T-helper 1 cell treated with Interleukin-12 subunit alpha and Interleukin-12 subunit beta and Interleukin-4 antibody, amounts not matched to agents 30 μg/mL and 1 μg/mL, for 36 hours (primary cell): ENCODE measurements around the gene OLFML2B.
"Not testable (repeated sequence)": the region's sequence is repeated elsewhere in the genome, so short reads cannot be mapped to it uniquely, and the experiment has no call there.

Experiments used
- H3K27ac Mint-ChIP-seq: one replicate; pipeline ENCODE4 v1.8.0; 2021; ENCODE audit warnings: mild to moderate bottlenecking, mixed read lengths
- H3K27me3 Mint-ChIP-seq: one replicate; pipeline ENCODE4 v1.8.0; 2021; ENCODE audit warnings: low read depth, mixed read lengths
- H3K36me3 Mint-ChIP-seq: one replicate; pipeline ENCODE4 v1.8.0; 2021; ENCODE audit warnings: low read depth, mixed read lengths
- H3K4me1 Mint-ChIP-seq: one replicate; pipeline ENCODE4 v1.8.0; 2021; ENCODE audit warnings: low read depth, mixed read lengths
- H3K4me3 Mint-ChIP-seq: one replicate; pipeline ENCODE4 v1.8.0; 2021; ENCODE audit warnings: mild to moderate bottlenecking, moderate library complexity, mixed read lengths
- H3K9me3 Mint-ChIP-seq: one replicate; pipeline ENCODE4 v1.8.0; 2021; ENCODE audit warnings: mixed read lengths

Gene OLFML2B

GRCh38 chr1:162055062-162055461 lies 31.4 kb upstream of the OLFML2B start:
- Mint-ChIP-seq H3K9me3 (no peaks in the 10 kb centered on the region), H3K4me3 (no peak overlapping the region), H3K27me3 (peaks cover 7% of the 10 kb centered on the region), H3K36me3 (no peaks in the 10 kb centered on the region), H3K4me1 (no peaks in the 10 kb centered on the region), H3K27ac (no peak overlapping the region)

GRCh38 chr1:162053949-162054348 lies 30.3 kb upstream of the OLFML2B start:
- H3K9me3 Mint-ChIP-seq, H3K36me3 Mint-ChIP-seq, H3K27ac Mint-ChIP-seq: not testable (repeated sequence)

GRCh38 chr1:162046921-162047320 lies 23.3 kb upstream of the OLFML2B start:
- Mint-ChIP-seq H3K9me3 (no peaks in the 10 kb centered on the region), H3K36me3 (no peaks in the 10 kb centered on the region), H3K4me3 (no peak overlapping the region), H3K4me1 (no peaks in the 10 kb centered on the region), H3K27ac (no peak overlapping the region), H3K27me3 (peaks cover 32% of the 10 kb centered on the region)

More at GRCh38 chr1:162053949-162054348, 30.3 kb upstream of the OLFML2B start:
- H3K4me1 Mint-ChIP-seq, H3K27me3 Mint-ChIP-seq, H3K4me3 Mint-ChIP-seq: not testable (repeated sequence)

- Mint-ChIP-seq H3K4me1 (peaks cover 2% of the 10 kb centered on the region), H3K36me3 (no peaks in the 10 kb centered on the region), H3K9me3 (no peaks in the 10 kb centered on the region), H3K27ac (no peak overlapping the region), H3K27me3 (peaks cover 23% of the 10 kb centered on the region), H3K4me3 (no peak overlapping the region)
Measured at GRCh38 chr1:162042361-162042760, 18.7 kb upstream of the OLFML2B start.

GRCh38 chr1:162040657-162041056 lies 17.0 kb upstream of the OLFML2B start:
- H3K4me1 Mint-ChIP-seq = peaks cover 2% of the 10 kb centered on the region
- no peaks in the 10 kb centered on the region for H3K36me3 Mint-ChIP-seq
- no peaks in the 10 kb centered on the region for H3K9me3 Mint-ChIP-seq
- peaks cover 20% of the 10 kb centered on the region for H3K27me3 Mint-ChIP-seq
- H3K4me3 Mint-ChIP-seq = no peak overlapping the region
- no peak overlapping the region for H3K27ac Mint-ChIP-seq

- no peaks in the 10 kb centered on the region for H3K36me3 Mint-ChIP-seq
- peaks cover 20% of the 10 kb centered on the region for H3K27me3 Mint-ChIP-seq
- no peak overlapping the region for H3K4me3 Mint-ChIP-seq
- no peaks in the 10 kb centered on the region for H3K9me3 Mint-ChIP-seq
- no peak overlapping the region for H3K27ac Mint-ChIP-seq
- H3K4me1 Mint-ChIP-seq = peaks cover 2% of the 10 kb centered on the region
Measured at GRCh38 chr1:162040001-162040400, 16.3 kb upstream of the OLFML2B start.

- Mint-ChIP-seq H3K27ac (no peak overlapping the region), H3K36me3 (no peaks in the 10 kb centered on the region), H3K27me3 (peaks cover 15% of the 10 kb centered on the region), H3K4me1 (peaks cover 2% of the 10 kb centered on the region), H3K4me3 (no peak overlapping the region), H3K9me3 (no peaks in the 10 kb centered on the region)
Measured at GRCh38 chr1:162038624-162039023, 15.0 kb upstream of the OLFML2B start.

GRCh38 chr1:162036163-162036562 lies 12.5 kb upstream of the OLFML2B start:
- Mint-ChIP-seq H3K36me3 (no peaks in the 10 kb centered on the region), H3K27ac (no peak overlapping the region), H3K4me1 (peaks cover 2% of the 10 kb centered on the region), H3K9me3 (no peaks in the 10 kb centered on the region), H3K27me3 (peaks cover 29% of the 10 kb centered on the region), H3K4me3 (no peak overlapping the region)

- Mint-ChIP-seq H3K9me3 (no peaks in the 10 kb centered on the region), H3K4me3 (no peak overlapping the region), H3K36me3 (no peaks in the 10 kb centered on the region), H3K4me1 (no peaks in the 10 kb centered on the region), H3K27me3 (peaks cover 27% of the 10 kb centered on the region), H3K27ac (no peak overlapping the region)
Measured at GRCh38 chr1:162035241-162035640, 11.6 kb upstream of the OLFML2B start.

GRCh38 chr1:162033428-162033827 lies 9.8 kb upstream of the OLFML2B start:
- H3K27ac Mint-ChIP-seq = no peak overlapping the region
- H3K27me3 Mint-ChIP-seq = peaks cover 21% of the 10 kb centered on the region
- H3K4me1 Mint-ChIP-seq = no peaks in the 10 kb centered on the region
- no peak overlapping the region for H3K4me3 Mint-ChIP-seq
- no peaks in the 10 kb centered on the region for H3K36me3 Mint-ChIP-seq
- H3K9me3 Mint-ChIP-seq = no peaks in the 10 kb centered on the region

GRCh38 chr1:162030759-162031280 lies 7.2 kb upstream of the OLFML2B start:
- Mint-ChIP-seq H3K9me3 (no peaks in the 10 kb centered on the region), H3K27ac (no peak overlapping the region), H3K4me1 (no peaks in the 10 kb centered on the region), H3K4me3 (no peak overlapping the region), H3K36me3 (no peaks in the 10 kb centered on the region), H3K27me3 (peaks cover 37% of the 10 kb centered on the region)

- Mint-ChIP-seq H3K27me3 (peaks cover 47% of the 10 kb centered on the region), H3K4me3 (no peak overlapping the region), H3K4me1 (peaks cover 3% of the 10 kb centered on the region), H3K36me3 (no peaks in the 10 kb centered on the region), H3K9me3 (no peaks in the 10 kb centered on the region), H3K27ac (no peak overlapping the region)
Measured at GRCh38 chr1:162029157-162029556, 5.5 kb upstream of the OLFML2B start.

- Mint-ChIP-seq H3K27me3 (peaks cover 47% of the 10 kb centered on the region), H3K36me3 (no peaks in the 10 kb centered on the region), H3K4me3 (no peak overlapping the region), H3K4me1 (peaks cover 6% of the 10 kb centered on the region), H3K27ac (no peak overlapping the region), H3K9me3 (no peaks in the 10 kb centered on the region)
Measured at GRCh38 chr1:162028726-162029125, 5.1 kb upstream of the OLFML2B start.

GRCh38 chr1:162026881-162027280 lies 3.2 kb upstream of the OLFML2B start:
- no peak overlapping the region for H3K27ac Mint-ChIP-seq
- H3K27me3 Mint-ChIP-seq = peaks cover 49% of the 10 kb centered on the region
- no peaks in the 10 kb centered on the region for H3K36me3 Mint-ChIP-seq

GRCh38 chr1:162025541-162025940 lies 1.9 kb upstream of the OLFML2B start:
- Mint-ChIP-seq H3K27me3 (peaks cover 52% of the 10 kb centered on the region), H3K36me3 (no peaks in the 10 kb centered on the region), H3K4me1 (peaks cover 8% of the 10 kb centered on the region), H3K27ac (no peak overlapping the region), H3K4me3 (no peak overlapping the region), H3K9me3 (no peaks in the 10 kb centered on the region)

More at GRCh38 chr1:162026881-162027280, 3.2 kb upstream of the OLFML2B start:
- Mint-ChIP-seq H3K9me3 (no peaks in the 10 kb centered on the region), H3K4me3 (no peak overlapping the region), H3K4me1 (peaks cover 8% of the 10 kb centered on the region)

- H3K27ac Mint-ChIP-seq = peak overlapping the region; percentile 27
- peaks cover 49% of the 10 kb centered on the region for H3K27me3 Mint-ChIP-seq
- peak overlapping the region; percentile 88 for H3K4me3 Mint-ChIP-seq
- H3K4me1 Mint-ChIP-seq = peaks cover 8% of the 10 kb centered on the region
- no peaks in the 10 kb centered on the region for H3K36me3 Mint-ChIP-seq
- no peaks in the 10 kb centered on the region for H3K9me3 Mint-ChIP-seq
Measured at GRCh38 chr1:162023181-162023546, 505 bp downstream of the OLFML2B start.
